Glomerular endothelial cell (primary cell): ENCODE results near the gene LRIG1. TPM values are rescaled to one million over a fixed set of nuclear protein-coding genes. Genes with fewer than 3 reads are reported as not detected.
A peak's percentile ranks its signal among the peaks of the same experiment; 100 is the strongest.

Experiments
- DNase-seq: peaks from one replicate; pipeline ENCODE4 v3.0.0-alpha.2; 2011; ENCODE audit warnings: low read depth, low spot score; ENCODE audit errors: extremely low read depth
- total RNA-seq: library from RNA; depleted of rRNA; stranded (reverse); fragments of >200 nt; gene quantifications from 2 replicates; pipeline ENCODE4 v1.2.3, GENCODE V29; 2015

The LRIG1 gene
- total RNA-seq, 1 donor from 2014 or later, result 31.2 TPM

- no peak for DNase-seq
Measured at GRCh38 chr3:66370179-66370578, 130.6 kb downstream of the LRIG1 start.

- DNase-seq, result no peak
Measured at GRCh38 chr3:66367979-66368378, 132.8 kb downstream of the LRIG1 start.

GRCh38 chr3:66366747-66367146, 134.1 kb downstream of the LRIG1 start:
- no peak for DNase-seq

GRCh38 chr3:66365080-66365479, 135.7 kb downstream of the LRIG1 start:
- DNase-seq, result no peak

GRCh38 chr3:66363148-66363547, 137.7 kb downstream of the LRIG1 start:
- DNase-seq, result no peak

- DNase-seq, result no peak
Measured at GRCh38 chr3:66362541-66362941, 138.3 kb downstream of the LRIG1 start.

- no peak for DNase-seq
Measured at GRCh38 chr3:66361356-66361755, 139.5 kb downstream of the LRIG1 start.

- no peak for DNase-seq
Measured at GRCh38 chr3:66355997-66356396, 144.8 kb downstream of the LRIG1 start.

- DNase-seq, result no peak
Measured at GRCh38 chr3:66355394-66355793, 145.4 kb downstream of the LRIG1 start.

- DNase-seq, result no peak
Measured at GRCh38 chr3:66354001-66354400, 146.8 kb downstream of the LRIG1 start.

GRCh38 chr3:66353530-66353929, 147.3 kb downstream of the LRIG1 start:
- DNase-seq, result no peak

GRCh38 chr3:66353039-66353438, 147.8 kb downstream of the LRIG1 start:
- no peak for DNase-seq

GRCh38 chr3:66350601-66351000, 150.2 kb downstream of the LRIG1 start:
- no peak for DNase-seq

- DNase-seq, result no peak
Measured at GRCh38 chr3:66348704-66349103, 152.1 kb downstream of the LRIG1 start.

GRCh38 chr3:66344848-66345578, 155.8 kb downstream of the LRIG1 start:
- DNase-seq, result no peak

GRCh38 chr3:66344391-66344811, 156.4 kb downstream of the LRIG1 start:
- DNase-seq, result no peak

GRCh38 chr3:66342717-66343356, 158.0 kb downstream of the LRIG1 start:
- DNase-seq, result no peak

- no peak for DNase-seq
Measured at GRCh38 chr3:66338927-66339326, 161.9 kb downstream of the LRIG1 start.

- peak; percentile 87 for DNase-seq
Measured at GRCh38 chr3:66336333-66336766, 164.5 kb downstream of the LRIG1 start.

- no peak for DNase-seq
Measured at GRCh38 chr3:66335671-66336070, 165.2 kb downstream of the LRIG1 start.
